ENCODE results near the gene CMSS1. TPM values are rescaled to one million over a fixed set of nuclear protein-coding genes. Genes with fewer than 3 reads are reported as not detected.
A peak's percentile ranks its signal among the peaks of the same experiment; 100 is the strongest.

The CMSS1 gene
- total and polyA plus RNA-seq, 5 donors from 2014 or later, result 20.5 to 34.0 (median 22.0) TPM

- peaks cover 3% of the 10 kb centered on the region for H3K36me3 Mint-ChIP-seq
- no peak overlapping the region for H3K27ac Mint-ChIP-seq
- Histone ChIP-seq H3K27me3 (ENCODE audit: control insufficient read depth, insufficient read depth, low read length) (no peaks in the 10 kb centered on the region), H3K36me3 (ENCODE audit: control insufficient read depth, insufficient read depth, low read length) (no peaks in the 10 kb centered on the region), H3K4me3 (ENCODE audit: low read depth, low read length) (no peak overlapping the region), H3K9me3 (ENCODE audit: control insufficient read depth in 2 of 2, low read length in 2 of 2) (no peaks in the 10 kb centered on the region), H3K4me1 (ENCODE audit: control insufficient read depth, insufficient read depth, low read length, poor library complexity, severe bottlenecking) (no peaks in the 10 kb centered on the region), H3K27ac (ENCODE audit: insufficient read depth, low read length, poor library complexity, severe bottlenecking) (no peak overlapping the region)
- DNase-seq, result no peak
- H3K4me1 Mint-ChIP-seq, result peaks cover 4 to 17% (median 13%) of the 10 kb centered on the region in 4 donors
- ATAC-seq (ENCODE audit: low read depth in 2 of 2), result no peak
- no peaks in the 10 kb centered on the region for H3K27me3 Mint-ChIP-seq
- no peak overlapping the region for H3K4me3 Mint-ChIP-seq
- no peaks in the 10 kb centered on the region for H3K9me3 Mint-ChIP-seq
These were observed 39.0 kb downstream of the CMSS1 start for GRCh38 chr3:99856437-99857220.

GRCh38 chr3:99857278-99857677 is 39.6 kb downstream of the CMSS1 start:
- Mint-ChIP-seq H3K27ac (no peak overlapping the region), H3K36me3 (peaks cover 4% of the 10 kb centered on the region), H3K4me1 (peaks cover 2 to 17% (median 13%) of the 10 kb centered on the region in 4 donors), H3K4me3 (no peak overlapping the region), H3K9me3 (no peaks in the 10 kb centered on the region), H3K27me3 (no peaks in the 10 kb centered on the region)
- H3K4me1 ChIP-seq (ENCODE audit: control insufficient read depth, insufficient read depth, low read length, poor library complexity, severe bottlenecking), result no peaks in the 10 kb centered on the region
- no peaks in the 10 kb centered on the region for H3K27me3 ChIP-seq (ENCODE audit: control insufficient read depth, insufficient read depth, low read length)
- no peak for DNase-seq
- no peaks in the 10 kb centered on the region for H3K36me3 ChIP-seq (ENCODE audit: control insufficient read depth, insufficient read depth, low read length)
- H3K9me3 ChIP-seq (ENCODE audit: control insufficient read depth in 2 of 2, low read length in 2 of 2), result no peaks in the 10 kb centered on the region
- no peak overlapping the region for H3K27ac ChIP-seq (ENCODE audit: insufficient read depth, low read length, poor library complexity, severe bottlenecking)
- H3K4me3 ChIP-seq (ENCODE audit: low read depth, low read length), result no peak overlapping the region
- ATAC-seq (ENCODE audit: low read depth in 2 of 2), result no peak

- Histone ChIP-seq H3K4me3 (ENCODE audit: low read depth, low read length) (no peak overlapping the region), H3K36me3 (ENCODE audit: control insufficient read depth, insufficient read depth, low read length) (no peaks in the 10 kb centered on the region), H3K27me3 (ENCODE audit: control insufficient read depth, insufficient read depth, low read length) (no peaks in the 10 kb centered on the region), H3K4me1 (ENCODE audit: control insufficient read depth, insufficient read depth, low read length, poor library complexity, severe bottlenecking) (no peaks in the 10 kb centered on the region), H3K9me3 (ENCODE audit: control insufficient read depth in 2 of 2, low read length in 2 of 2) (no peaks in the 10 kb centered on the region), H3K27ac (ENCODE audit: insufficient read depth, low read length, poor library complexity, severe bottlenecking) (no peak overlapping the region)
- Mint-ChIP-seq H3K9me3 (no peaks in the 10 kb centered on the region), H3K4me3 (no peak overlapping the region), H3K36me3 (peaks cover 11% of the 10 kb centered on the region), H3K27me3 (no peaks in the 10 kb centered on the region), H3K27ac (no peak overlapping the region), H3K4me1 (peaks cover 2 to 17% (median 15%) of the 10 kb centered on the region in 4 donors)
- no peak for DNase-seq
- no peak for ATAC-seq (ENCODE audit: low read depth in 2 of 2)
These were observed 40.8 kb downstream of the CMSS1 start for GRCh38 chr3:99858469-99858868.

GRCh38 chr3:99859825-99860224 is 42.2 kb downstream of the CMSS1 start:
- H3K9me3 ChIP-seq (ENCODE audit: control insufficient read depth in 2 of 2, low read length in 2 of 2), result no peaks in the 10 kb centered on the region
- ATAC-seq (ENCODE audit: low read depth in 2 of 2) (no peak), DNase-seq (no peak)
- no peaks in the 10 kb centered on the region for H3K27me3 ChIP-seq (ENCODE audit: control insufficient read depth, insufficient read depth, low read length)
- H3K36me3 ChIP-seq (ENCODE audit: control insufficient read depth, insufficient read depth, low read length), result no peaks in the 10 kb centered on the region
- Mint-ChIP-seq H3K27ac (no peak overlapping the region), H3K36me3 (peaks cover 11% of the 10 kb centered on the region), H3K9me3 (peaks cover 0 to 1% (median 0%) of the 10 kb centered on the region in 7 donors), H3K27me3 (no peaks in the 10 kb centered on the region), H3K4me3 (no peak overlapping the region), H3K4me1 (peaks cover 2 to 24% (median 12%) of the 10 kb centered on the region in 4 donors)
- H3K4me3 ChIP-seq (ENCODE audit: low read depth, low read length), result no peak overlapping the region
- no peak overlapping the region for H3K27ac ChIP-seq (ENCODE audit: insufficient read depth, low read length, poor library complexity, severe bottlenecking)
- no peaks in the 10 kb centered on the region for H3K4me1 ChIP-seq (ENCODE audit: control insufficient read depth, insufficient read depth, low read length, poor library complexity, severe bottlenecking)

GRCh38 chr3:99861216-99861615 is 43.6 kb downstream of the CMSS1 start:
- peaks cover 6 to 25% (median 13%) of the 10 kb centered on the region in 4 donors for H3K4me1 Mint-ChIP-seq
- no peak overlapping the region for H3K27ac Mint-ChIP-seq
- H3K4me3 Mint-ChIP-seq, result no peak overlapping the region

GRCh38 chr3:99862208-99862607 is 44.5 kb downstream of the CMSS1 start:
- DNase-seq, result no peak
- no peak for ATAC-seq (ENCODE audit: low read depth in 2 of 2)
- peaks cover 15 to 22% (median 19%) of the 10 kb centered on the region in 4 donors for H3K4me1 Mint-ChIP-seq

More at GRCh38 chr3:99861216-99861615, 43.6 kb downstream of the CMSS1 start:
- Mint-ChIP-seq H3K9me3 (peaks cover 0 to 1% (median 0%) of the 10 kb centered on the region in 7 donors), H3K27me3 (no peaks in the 10 kb centered on the region), H3K36me3 (peaks cover 11% of the 10 kb centered on the region)
- peaks cover 2% of the 10 kb centered on the region for H3K4me1 ChIP-seq (ENCODE audit: control insufficient read depth, insufficient read depth, low read length, poor library complexity, severe bottlenecking)
- no peaks in the 10 kb centered on the region for H3K9me3 ChIP-seq (ENCODE audit: control insufficient read depth in 2 of 2, low read length in 2 of 2)
- ATAC-seq (ENCODE audit: low read depth in 2 of 2), result no peak
- no peak for DNase-seq
- no peak overlapping the region for H3K27ac ChIP-seq (ENCODE audit: insufficient read depth, low read length, poor library complexity, severe bottlenecking)
- no peaks in the 10 kb centered on the region for H3K36me3 ChIP-seq (ENCODE audit: control insufficient read depth, insufficient read depth, low read length)
- no peaks in the 10 kb centered on the region for H3K27me3 ChIP-seq (ENCODE audit: control insufficient read depth, insufficient read depth, low read length)
- no peak overlapping the region for H3K4me3 ChIP-seq (ENCODE audit: low read depth, low read length)

GRCh38 chr3:99863002-99863401 is 45.3 kb downstream of the CMSS1 start:
- no peak for ATAC-seq (ENCODE audit: low read depth in 2 of 2)
- no peaks in the 10 kb centered on the region for H3K27me3 Mint-ChIP-seq

More at GRCh38 chr3:99862208-99862607, 44.5 kb downstream of the CMSS1 start:
- Histone ChIP-seq H3K4me3 (ENCODE audit: low read depth, low read length) (no peak overlapping the region), H3K36me3 (ENCODE audit: control insufficient read depth, insufficient read depth, low read length) (no peaks in the 10 kb centered on the region), H3K27ac (ENCODE audit: insufficient read depth, low read length, poor library complexity, severe bottlenecking) (no peak overlapping the region), H3K4me1 (ENCODE audit: control insufficient read depth, insufficient read depth, low read length, poor library complexity, severe bottlenecking) (peaks cover 12% of the 10 kb centered on the region), H3K9me3 (ENCODE audit: control insufficient read depth in 2 of 2, low read length in 2 of 2) (no peaks in the 10 kb centered on the region), H3K27me3 (ENCODE audit: control insufficient read depth, insufficient read depth, low read length) (no peaks in the 10 kb centered on the region)
- Mint-ChIP-seq H3K27me3 (no peaks in the 10 kb centered on the region), H3K9me3 (peaks cover 0 to 1% (median 0%) of the 10 kb centered on the region in 7 donors), H3K27ac (no peak overlapping the region), H3K4me3 (no peak overlapping the region), H3K36me3 (peaks cover 11% of the 10 kb centered on the region)

GRCh38 chr3:99863588-99863987 is 45.9 kb downstream of the CMSS1 start:
- no peaks in the 10 kb centered on the region for H3K9me3 ChIP-seq (ENCODE audit: control insufficient read depth in 2 of 2, low read length in 2 of 2)
- H3K9me3 Mint-ChIP-seq, result peaks cover 0 to 1% (median 0%) of the 10 kb centered on the region in 7 donors
- peaks cover 22 to 30% (median 28%) of the 10 kb centered on the region in 4 donors for H3K4me1 Mint-ChIP-seq
- H3K27ac ChIP-seq (ENCODE audit: insufficient read depth, low read length, poor library complexity, severe bottlenecking), result no peak overlapping the region
- no peak for DNase-seq
- H3K27me3 ChIP-seq (ENCODE audit: control insufficient read depth, insufficient read depth, low read length), result no peaks in the 10 kb centered on the region
- H3K4me3 ChIP-seq (ENCODE audit: low read depth, low read length), result no peak overlapping the region
- H3K4me1 ChIP-seq (ENCODE audit: control insufficient read depth, insufficient read depth, low read length, poor library complexity, severe bottlenecking), result peaks cover 13% of the 10 kb centered on the region
- H3K36me3 Mint-ChIP-seq, result peaks cover 11% of the 10 kb centered on the region
- H3K4me3 Mint-ChIP-seq, result no peak overlapping the region
- no peaks in the 10 kb centered on the region for H3K36me3 ChIP-seq (ENCODE audit: control insufficient read depth, insufficient read depth, low read length)
- H3K27me3 Mint-ChIP-seq, result no peaks in the 10 kb centered on the region
- no peak for ATAC-seq (ENCODE audit: low read depth in 2 of 2)
- H3K27ac Mint-ChIP-seq, result no peak overlapping the region

More at GRCh38 chr3:99863002-99863401, 45.3 kb downstream of the CMSS1 start:
- H3K4me1 ChIP-seq (ENCODE audit: control insufficient read depth, insufficient read depth, low read length, poor library complexity, severe bottlenecking), result peaks cover 13% of the 10 kb centered on the region
- H3K27ac Mint-ChIP-seq, result no peak overlapping the region
- no peaks in the 10 kb centered on the region for H3K9me3 ChIP-seq (ENCODE audit: control insufficient read depth in 2 of 2, low read length in 2 of 2)
- no peak overlapping the region for H3K27ac ChIP-seq (ENCODE audit: insufficient read depth, low read length, poor library complexity, severe bottlenecking)
- H3K9me3 Mint-ChIP-seq, result peaks cover 0 to 1% (median 0%) of the 10 kb centered on the region in 7 donors
- peaks cover 22 to 29% (median 25%) of the 10 kb centered on the region in 4 donors for H3K4me1 Mint-ChIP-seq
- H3K36me3 Mint-ChIP-seq, result peaks cover 11% of the 10 kb centered on the region
- H3K27me3 ChIP-seq (ENCODE audit: control insufficient read depth, insufficient read depth, low read length), result no peaks in the 10 kb centered on the region
- no peak for DNase-seq
- H3K36me3 ChIP-seq (ENCODE audit: control insufficient read depth, insufficient read depth, low read length), result no peaks in the 10 kb centered on the region
- no peak overlapping the region for H3K4me3 ChIP-seq (ENCODE audit: low read depth, low read length)
- peak overlapping the region in 1 of 4 donors; percentile 22 for H3K4me3 Mint-ChIP-seq

Data from CD4-positive, CD25-positive, alpha-beta regulatory T cell (primary cell).